BJ (cell line): ENCODE results near the gene RCN1. TPM values are rescaled to one million over a fixed set of nuclear protein-coding genes. Genes with fewer than 3 reads are reported as not detected.

Experiments
- CTCF ChIA-PET: fragments of 350-600 bp; formaldehyde crosslinking; extraction: SDS; loops from one replicate; lab custom pipeline; 2021; ENCODE audit warnings: antibody characterized with exemption, inconsistent platforms; lab: Yijun Ruan, JAX
- POLR2A ChIA-PET: fragments of 300-600 bp; sonication (Branson Sonifier 250); formaldehyde crosslinking; extraction: SDS; loops from one replicate; lab custom pipeline; 2021; ENCODE audit warnings: antibody characterized with exemption; lab: Charles Lee
- DNase-seq: peaks from one replicate; pipeline ENCODE4 v3.0.0-alpha.2; 2011; ENCODE audit warnings: low read depth
- H3K27me3 ChIP-seq: 2 replicates; pipeline ENCODE4 v1.6.0; 2011; ENCODE audit warnings: low read length; ENCODE audit not compliant: control insufficient read depth, insufficient read depth
- H3K36me3 ChIP-seq: 2 replicates; pipeline ENCODE4 v1.5.1; 2011; ENCODE audit warnings: low read length; ENCODE audit not compliant: control insufficient read depth, insufficient read depth
- H3K4me3 ChIP-seq: 2 replicates; pipeline ENCODE4 v1.5.1; 2011; ENCODE audit warnings: low read depth, mild to moderate bottlenecking, control low read depth, low read length
- CTCF ChIP-seq: IDR thresholded peaks from 2 replicates; pipeline ENCODE4 v1.5.1; 2011; ENCODE audit warnings: low read depth, mild to moderate bottlenecking, control low read depth, inconsistent platforms, low read length, moderate library complexity; ENCODE audit not compliant: insufficient read depth
- polyA plus RNA-seq: library from polyadenylated mRNA; depleted of rRNA; stranded (reverse); fragments of >200 nt; gene quantifications from 2 replicates; pipeline ENCODE4 v1.2.3, GENCODE V29; 2011

Gene RCN1
- polyA plus RNA-seq, 1 experiment: 131 TPM

GRCh38 chr11:32082346-32082986 lies 8.4 kb upstream of the RCN1 start:
- Histone ChIP-seq H3K36me3 (no peaks in the 10 kb centered on the region), H3K27me3 (no peaks in the 10 kb centered on the region), H3K4me3 (no peak overlapping the region)
- no peak for DNase-seq
- ChIA-PET POLR2A (no interaction called here), CTCF (interaction anchor here (0.7 to 1.4 kb wide), 3 partner anchors 11 to 31 kb away, joined by 3 to 4 read pairs (median 4); no protein-coding TSS in a partner anchor)
- TF ChIP-seq CTCF: no peak

GRCh38 chr11:32087597-32087996 lies 3.3 kb upstream of the RCN1 start:
- no peak for TF ChIP-seq CTCF
- no peak for DNase-seq
- H3K27me3 ChIP-seq: no peaks in the 10 kb centered on the region
- H3K4me3 ChIP-seq: no peak overlapping the region
- no peaks in the 10 kb centered on the region for H3K36me3 ChIP-seq
- ChIA-PET POLR2A (no interaction called here), CTCF (interaction anchor here (2.2 to 3.8 kb wide), 2 partner anchors 16 to 86 kb away, joined by 8 to 12 read pairs; no protein-coding TSS in a partner anchor)

GRCh38 chr11:32088117-32088941 lies 2.5 kb upstream of the RCN1 start:
- POLR2A ChIA-PET: no interaction called here
- CTCF ChIA-PET: interaction anchor here (1.2 to 3.8 kb wide), 4 partner anchors 16 to 85 kb away, joined by 3 to 12 read pairs (median 6); no protein-coding TSS in a partner anchor

GRCh38 chr11:32092581-32093170 lies 1.8 kb downstream of the RCN1 start:
- no peak for TF ChIP-seq CTCF
- no peak for DNase-seq
- CTCF ChIA-PET: no interaction called here
- peak overlapping the region; percentile 66 for H3K4me3 ChIP-seq
- H3K36me3 ChIP-seq: peaks cover 6% of the 10 kb centered on the region
- POLR2A ChIA-PET: no interaction called here
- H3K27me3 ChIP-seq: no peaks in the 10 kb centered on the region

More at GRCh38 chr11:32088117-32088941, 2.5 kb upstream of the RCN1 start:
- TF ChIP-seq CTCF: no peak
- H3K27me3 ChIP-seq: no peaks in the 10 kb centered on the region
- no peak for DNase-seq
- no peaks in the 10 kb centered on the region; the same call in 1 of the 2 replicates for H3K36me3 ChIP-seq
- H3K4me3 ChIP-seq: no peak overlapping the region
